Measurements from ENCODE around the gene SNTG2.

- TF ChIP-seq CTCF (IDR thresholded peaks at IDR 0.05 in 8 of 11, conservative IDR thresholded peaks at IDR 0.05 in 3 of 11) = no peak
- TF ChIP-seq POLR2A (IDR thresholded peaks at IDR 0.05) = no peak
Measured at GRCh38 chr2:1353543-1353942, 402.9 kb downstream of the SNTG2 start.

All from spleen (tissue), 7 donors.